Measurements from ENCODE around the gene GCAT. TPM values are rescaled to one million over a fixed set of nuclear protein-coding genes. Genes with fewer than 3 reads are reported as not detected.

The GCAT gene
- total and polyA plus RNA-seq, 2 of the 13 experiments (the other 11 are each of a cell fraction or from before 2014, with no cell fraction given) = 28.0 to 50.3 TPM

GRCh38 chr22:37801946-37802309 is 5.8 kb upstream of the GCAT start (continued):
- TF ChIP-seq ZNF362 (CRISPR knock-in tag; IDR thresholded peaks at IDR 0.05; ENCODE audit: borderline replicate concordance) (peak; percentile 29; the same call in 1 of the 2 replicates), ZNF431 (CRISPR knock-in tag; IDR thresholded peaks at IDR 0.05; ENCODE audit: borderline replicate concordance, low read depth) (no peak), TP53 (CRISPR knock-in tag; conservative IDR thresholded peaks at IDR 0.05) (no peak), ZNF136 (CRISPR knock-in tag; IDR thresholded peaks at IDR 0.05; ENCODE audit: low read depth) (no peak), LBX2 (CRISPR knock-in tag; IDR thresholded peaks at IDR 0.05; ENCODE audit: borderline replicate concordance) (no peak), HDAC2 (CRISPR knock-in tag; IDR thresholded peaks at IDR 0.05) (no peak)

- H3K9ac ChIP-seq (ENCODE audit: insufficient read depth, low read depth, low read length) = peak overlapping the region; percentile 88
- H3K4me3 ChIP-seq (replicated peaks in 1 of 3; ENCODE audit: insufficient read depth in 1 of 3, low read depth in 2 of 3, low read length in 3 of 3) = peak overlapping the region; percentile 78 to 95 (median 93)
- under 1% methylated on average over 27 of the region's 63 CpGs for WGBS (ENCODE audit: low lambda C conversion rate)
- peak overlapping the region; percentile 97 for H3K4me2 ChIP-seq (ENCODE audit: low read depth, low read length)
- in situ Hi-C loops (cut with HindIII; ENCODE audit: extremely low pct_ligation_motif_present, low pct_unique_long_range_greater_than_20kb) = no loop called here
- peaks cover 25% of the 10 kb centered on the region for H3K4me1 ChIP-seq (ENCODE audit: insufficient read depth, low read length)
- ChIA-PET POLR2A (interaction anchor here (0.8 to 8.6 kb wide), 15 partner anchors 14 to 257 kb away, joined by 3 to 127 read pairs (median 5); partner anchors contain the start of genes ANKRD54, GGA1, NOL12 and PDXP), CTCF (ENCODE audit: low intra/inter-chr PET ratio, low total read pairs) (no interaction called here)
- intact Hi-C loops (cut with micrococcal nuclease; ENCODE audit: unreplicated experiment) = loop anchor here (2.0 to 10.0 kb wide), 3 partner anchors 20 to 148 kb away; partner anchors contain the start of gene PDXP
- H3K79me2 ChIP-seq (ENCODE audit: insufficient read depth, low read length) = peaks cover 20% of the 10 kb centered on the region
- peaks cover 23% of the 10 kb centered on the region; the same call in 1 of the 2 replicates for H4K20me1 ChIP-seq (ENCODE audit: insufficient read depth, low read length)
- H3K27me3 ChIP-seq (ENCODE audit: control insufficient read depth in 1 of 2, insufficient read depth in 2 of 2, low read length in 2 of 2) = no peaks in the 10 kb centered on the region; a peak in 1 of 5 replicates
- FAIRE-seq (peak; percentile 21), ATAC-seq (peak; percentile 58), DNase-seq (ENCODE audit: low spot score) (peak; percentile 54)
- H2AFZ ChIP-seq (ENCODE audit: low read length) = no peak overlapping the region
- no peaks in the 10 kb centered on the region for H3K36me3 ChIP-seq (replicated peaks in 1 of 2; ENCODE audit: control insufficient read depth in 1 of 2, insufficient read depth in 2 of 2, low read length in 2 of 2)
- H3K9me3 ChIP-seq (ENCODE audit: low read length) = no peaks in the 10 kb centered on the region
- H3K27ac ChIP-seq (ENCODE audit: extremely low read length, insufficient read depth, low read length) = peak overlapping the region; percentile 77
- BruUV-seq (replicated peaks) = no TSS peak
- TF ChIP-seq GATA4 (IDR thresholded peaks at IDR 0.05; ENCODE audit: borderline replicate concordance, low read depth) (no peak), DPF2 (CRISPR knock-in tag; IDR thresholded peaks at IDR 0.05; ENCODE audit: borderline replicate concordance, low read depth) (no peak), ZNF577 (CRISPR knock-in tag; IDR thresholded peaks at IDR 0.05; ENCODE audit: borderline replicate concordance, low read depth) (no peak), ZNF383 (CRISPR knock-in tag; IDR thresholded peaks at IDR 0.05; ENCODE audit: borderline replicate concordance) (no peak), HIVEP1 (CRISPR knock-in tag; IDR thresholded peaks at IDR 0.05) (peak; percentile 59; the same call in 1 of the 2 replicates), ZNF691 (CRISPR knock-in tag; IDR thresholded peaks at IDR 0.05; ENCODE audit: borderline replicate concordance, low read depth) (no peak), SIN3B (IDR thresholded peaks at IDR 0.05; ENCODE audit: low read length) (no peak), ZNF879 (CRISPR knock-in tag; IDR thresholded peaks at IDR 0.05) (peak; percentile 70; the same call in 1 of the 2 replicates), CREB3 (CRISPR knock-in tag; IDR thresholded peaks at IDR 0.05) (no peak), ISL2 (CRISPR knock-in tag; IDR thresholded peaks at IDR 0.05) (0 out of 2 replicates have a peak, but pooled peaks have one; percentile 30), GABPB1 (CRISPR knock-in tag; IDR thresholded peaks at IDR 0.05) (peak; percentile 94)
Observed at GRCh38 chr22:37802310-37803194, 5.2 kb upstream of the GCAT start.
